GM23248 (cell line): Measurements from ENCODE around the gene SYT1. TPM values are rescaled to one million over a fixed set of nuclear protein-coding genes. Genes with fewer than 3 reads are reported as not detected.
A peak's percentile ranks its signal among the peaks of the same experiment; 100 is the strongest.

ENCODE experiments used
- DNase-seq: peaks from one replicate; pipeline ENCODE4 v3.0.0-alpha.2; 2015
- H2AFZ ChIP-seq: fragments of 200-600 bp; sonication (generic); 2 replicates; pipeline ENCODE4 v1.6.1; 2016; ENCODE audit warnings: antibody characterized with exemption
- H3F3A ChIP-seq: fragments of 200-600 bp; sonication (generic); 2 replicates; pipeline ENCODE4 v1.6.1; 2016; ENCODE audit warnings: mild to moderate bottlenecking, antibody characterized with exemption, mixed run types; ENCODE audit not compliant: insufficient read depth
- H3K27ac ChIP-seq: fragments of 200-600 bp; sonication (generic); 2 replicates; pipeline ENCODE4 v1.5.1; 2016; ENCODE audit warnings: mild to moderate bottlenecking
- H3K27me3 ChIP-seq: fragments of 200-600 bp; sonication (generic); replicated peaks from 2 replicates; pipeline ENCODE4 v1.6.1; 2016; ENCODE audit warnings: mild to moderate bottlenecking; ENCODE audit not compliant: insufficient read depth
- H3K36me3 ChIP-seq: fragments of 200-600 bp; sonication (generic); 2 replicates; pipeline ENCODE4 v1.6.1; 2016; ENCODE audit warnings: low read depth, mild to moderate bottlenecking
- H3K4me1 ChIP-seq: fragments of 200-600 bp; sonication (generic); 2 replicates; pipeline ENCODE4 v1.6.1; 2016; ENCODE audit warnings: mild to moderate bottlenecking; ENCODE audit not compliant: insufficient read depth
- H3K4me2 ChIP-seq: fragments of 200-600 bp; sonication (generic); one replicate; pipeline ENCODE4 v1.6.1; 2016; ENCODE audit warnings: mild to moderate bottlenecking; ENCODE audit not compliant: unreplicated experiment
- H3K4me3 ChIP-seq: fragments of 200-600 bp; sonication (generic); 2 replicates; pipeline ENCODE4 v1.5.1; 2016; ENCODE audit warnings: mild to moderate bottlenecking
- H3K79me2 ChIP-seq: fragments of 200-600 bp; sonication (generic); 2 replicates; pipeline ENCODE4 v1.6.1; 2016; ENCODE audit warnings: mild to moderate bottlenecking; ENCODE audit not compliant: insufficient read depth
- H3K9ac ChIP-seq: fragments of 200-600 bp; sonication (generic); 2 replicates; pipeline ENCODE4 v1.6.1; 2016; ENCODE audit warnings: mild to moderate bottlenecking
- H3K9me2 ChIP-seq: fragments of 200-600 bp; sonication (generic); 2 replicates; pipeline ENCODE4 v1.6.1; 2016; ENCODE audit warnings: mixed run types, mild to moderate bottlenecking, moderate library complexity; ENCODE audit not compliant: insufficient read depth
- H3K9me3 ChIP-seq: fragments of 200-600 bp; sonication (generic); one replicate; pipeline ENCODE4 v1.6.1; 2017; ENCODE audit warnings: low read depth
- H4K20me1 ChIP-seq: fragments of 200-600 bp; sonication (generic); 2 replicates; pipeline ENCODE4 v1.6.0; 2016; ENCODE audit not compliant: insufficient read depth
- EZH2 ChIP-seq: fragments of 200-600 bp; sonication (generic); IDR thresholded peaks from 2 replicates; pipeline ENCODE4 v1.6.1; 2018; ENCODE audit warnings: antibody characterized with exemption, mild to moderate bottlenecking; ENCODE audit not compliant: insufficient read depth, poor library complexity, severe bottlenecking
- EZH2phosphoT487 ChIP-seq: fragments of 200-600 bp; sonication (generic); IDR thresholded peaks from 2 replicates; pipeline ENCODE4 v1.6.1; 2018; ENCODE audit warnings: antibody characterized with exemption, moderate library complexity, mild to moderate bottlenecking, low read depth; ENCODE audit not compliant: insufficient read depth
- WGBS, 2 experiments: methylation state at CpG; one replicate each; pipeline ENCODE4 v1.1.6; 2015 to 2017; ENCODE audit warnings: low lambda C conversion rate in 2 of 2, low coverage in 1 of 2; ENCODE audit errors: missing lambda C conversion rate in 2 of 2; 5-methylcytosine and 5-hydroxymethylcytosine counted together
- in situ Hi-C: fragments of 300-500 bp; cut with MboI; formaldehyde crosslinking; loops from 2 replicates; pipeline ENCODE4 v1.15.0; 2020
- polyA plus RNA-seq: library from polyadenylated mRNA; unstranded; fragments of >200 nt; fragmentation: Nextera tagmentation; extraction: Ambion mirVana; gene quantifications from 2 replicates; pipeline ENCODE4 v1.2.1, GENCODE V29; 2016
- total RNA-seq: library from RNA; depleted of rRNA; stranded (reverse); fragments of >200 nt; shearing (Covaris generic); gene quantifications from 2 replicates; pipeline ENCODE4 v1.2.3, GENCODE V29; 2014

The SYT1 gene
- total and polyA plus RNA-seq, 2 experiments from 2014 or later = 1.7 to 2.4 TPM

DNA sequence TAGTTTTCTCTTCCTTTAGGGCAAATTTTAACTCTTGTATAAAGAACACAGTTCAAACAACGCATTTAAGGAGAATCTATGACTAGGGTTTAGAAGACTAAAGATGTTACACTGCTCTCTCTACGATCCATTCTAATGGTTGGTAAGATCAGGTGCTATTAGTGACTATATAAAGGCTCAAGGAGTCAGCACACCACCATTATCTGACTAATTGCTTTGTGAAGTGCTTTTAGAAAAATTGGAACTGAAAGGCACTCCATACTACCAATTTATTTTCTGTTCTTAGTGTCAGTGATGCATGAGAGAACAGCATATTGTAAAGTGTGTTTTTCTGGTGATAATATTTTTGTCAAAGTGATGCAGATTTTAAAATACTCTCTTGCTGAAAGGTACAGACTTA lies 136.8 kb downstream of the SYT1 start:
- H3F3A ChIP-seq = no peaks in the 10 kb centered on the region
- no peak for DNase-seq
- in situ Hi-C loops = no loop called here
- H3K9me2 ChIP-seq = no peaks in the 10 kb centered on the region
- no peaks in the 10 kb centered on the region for H3K4me1 ChIP-seq
- H3K27me3 ChIP-seq = no peaks in the 10 kb centered on the region
- no peak overlapping the region for H2AFZ ChIP-seq
- no peak for TF ChIP-seq EZH2
- TF ChIP-seq EZH2phosphoT487 = no peak
- H3K4me3 ChIP-seq = no peak overlapping the region
- no peaks in the 10 kb centered on the region for H3K79me2 ChIP-seq
- 92 to 95% methylated on average over 2 of the region's 2 CpGs for WGBS, 2 experiments
- no peak overlapping the region for H3K27ac ChIP-seq
- H4K20me1 ChIP-seq = no peaks in the 10 kb centered on the region
- no peaks in the 10 kb centered on the region for H3K9me3 ChIP-seq
- H3K9ac ChIP-seq = no peak overlapping the region
- H3K4me2 ChIP-seq = no peak overlapping the region
- H3K36me3 ChIP-seq = no peaks in the 10 kb centered on the region

DNA sequence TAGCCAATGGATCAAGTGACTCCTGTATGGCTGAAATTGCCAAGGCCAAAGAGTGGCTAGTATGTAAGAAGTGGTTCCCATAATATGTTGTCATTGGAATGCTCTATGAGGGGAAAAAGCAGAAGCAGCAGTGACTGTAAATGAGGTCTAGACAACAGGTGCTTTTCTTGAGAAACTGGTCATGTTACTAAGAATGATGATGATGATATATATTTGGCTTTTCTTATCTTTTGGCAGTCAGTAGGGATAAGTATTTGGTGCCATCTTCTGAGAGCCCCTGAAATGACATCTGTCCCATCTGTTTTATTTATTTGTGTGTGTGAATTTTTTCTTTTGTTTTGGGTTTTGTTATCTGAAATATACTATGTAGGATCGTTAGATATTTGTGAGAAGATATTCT lies 141.7 kb downstream of the SYT1 start:
- Histone ChIP-seq H3F3A (no peaks in the 10 kb centered on the region), H3K4me2 (no peak overlapping the region), H3K36me3 (no peaks in the 10 kb centered on the region), H3K4me3 (no peak overlapping the region), H4K20me1 (no peaks in the 10 kb centered on the region), H3K9ac (no peak overlapping the region), H3K27me3 (no peaks in the 10 kb centered on the region), H3K9me3 (no peaks in the 10 kb centered on the region), H2AFZ (no peak overlapping the region), H3K9me2 (no peaks in the 10 kb centered on the region), H3K79me2 (no peaks in the 10 kb centered on the region), H3K4me1 (no peaks in the 10 kb centered on the region), H3K27ac (no peak overlapping the region)
- TF ChIP-seq EZH2 = no peak
- TF ChIP-seq EZH2phosphoT487 = no peak
- in situ Hi-C loops = no loop called here
- peak; percentile 23 for DNase-seq
- WGBS, 2 experiments = 78 to 85% methylated on average over 1 of the region's 1 CpG

DNA sequence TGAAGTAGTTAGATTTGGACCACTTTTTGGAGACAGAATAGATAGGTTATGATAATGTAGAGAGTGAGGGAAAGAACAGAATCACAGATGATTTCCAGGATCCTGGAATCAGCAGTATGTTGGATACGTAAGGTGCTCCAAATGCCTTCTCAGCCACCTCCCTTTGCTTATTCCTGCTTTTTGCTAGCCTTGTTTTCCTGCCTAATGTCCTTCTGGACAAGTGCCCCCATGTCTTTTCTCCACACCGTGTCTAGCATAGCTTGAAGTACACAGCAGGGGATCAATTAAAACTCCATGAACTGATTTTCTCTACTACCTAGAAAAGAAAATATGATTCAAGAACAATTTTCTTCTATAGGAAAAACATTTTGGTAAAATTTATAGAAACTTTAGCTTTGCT lies 144.0 kb downstream of the SYT1 start:
- no peaks in the 10 kb centered on the region for H4K20me1 ChIP-seq
- in situ Hi-C loops = no loop called here
- no peaks in the 10 kb centered on the region for H3K4me1 ChIP-seq
- H3F3A ChIP-seq = no peaks in the 10 kb centered on the region
- H2AFZ ChIP-seq = no peak overlapping the region
- DNase-seq = no peak
- H3K9me3 ChIP-seq = no peaks in the 10 kb centered on the region
- H3K4me3 ChIP-seq = no peak overlapping the region
- H3K27me3 ChIP-seq = no peaks in the 10 kb centered on the region
- no peak overlapping the region for H3K27ac ChIP-seq
- no peak overlapping the region for H3K9ac ChIP-seq
- H3K36me3 ChIP-seq = no peaks in the 10 kb centered on the region
- H3K9me2 ChIP-seq = no peaks in the 10 kb centered on the region
- TF ChIP-seq EZH2 = no peak
- H3K4me2 ChIP-seq = no peak overlapping the region
- H3K79me2 ChIP-seq = no peaks in the 10 kb centered on the region
- 82 to 94% methylated on average over 2 of the region's 2 CpGs for WGBS, 2 experiments

DNA sequence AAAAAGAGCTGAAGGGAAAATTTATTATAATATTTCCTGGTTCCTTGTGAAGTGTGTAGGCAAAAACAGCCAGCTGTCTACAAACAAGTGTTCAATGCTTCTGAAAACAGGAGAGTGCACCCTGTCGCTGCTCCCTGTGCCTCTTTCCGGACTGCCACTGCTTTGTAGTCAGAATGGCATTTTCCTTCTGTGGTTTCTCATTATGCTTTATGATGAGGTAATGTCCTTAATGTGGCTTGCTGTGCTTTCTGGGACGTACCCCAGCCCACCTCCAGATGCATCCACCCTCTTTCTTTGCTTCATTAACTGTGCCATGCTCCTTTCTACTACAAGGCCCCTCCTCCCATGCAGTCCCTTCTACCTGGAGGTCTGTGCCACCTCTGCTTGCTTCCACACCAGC lies 148.1 kb downstream of the SYT1 start:
- Histone ChIP-seq H3F3A (no peaks in the 10 kb centered on the region), H3K9me3 (no peaks in the 10 kb centered on the region), H4K20me1 (no peaks in the 10 kb centered on the region), H3K27ac (no peak overlapping the region), H3K27me3 (no peaks in the 10 kb centered on the region), H3K9ac (no peak overlapping the region), H3K36me3 (no peaks in the 10 kb centered on the region), H3K79me2 (no peaks in the 10 kb centered on the region), H3K9me2 (no peaks in the 10 kb centered on the region), H3K4me2 (no peak overlapping the region), H3K4me1 (no peaks in the 10 kb centered on the region), H3K4me3 (no peak overlapping the region), H2AFZ (no peak overlapping the region)
- in situ Hi-C loops = no loop called here
- TF ChIP-seq EZH2 = no peak
- TF ChIP-seq EZH2phosphoT487 = no peak
- no peak for DNase-seq
- WGBS, 2 experiments = 68 to 71% methylated on average over 3 of the region's 3 CpGs

GRCh38 chr12:79016181-79016580 lies 151.6 kb downstream of the SYT1 start:
- H3K27me3 ChIP-seq = no peaks in the 10 kb centered on the region
- H4K20me1 ChIP-seq = no peaks in the 10 kb centered on the region
- H3K79me2 ChIP-seq = no peaks in the 10 kb centered on the region
- H3K9me3 ChIP-seq = no peaks in the 10 kb centered on the region
- H3K9me2 ChIP-seq = no peaks in the 10 kb centered on the region
- in situ Hi-C loops = no loop called here
- no peak overlapping the region for H3K4me2 ChIP-seq
- H3K27ac ChIP-seq = no peak overlapping the region
- no peak for TF ChIP-seq EZH2
- no peak for TF ChIP-seq EZH2phosphoT487
- H3F3A ChIP-seq = no peaks in the 10 kb centered on the region
- DNase-seq = no peak
- H2AFZ ChIP-seq = no peak overlapping the region
- H3K4me3 ChIP-seq = no peak overlapping the region
- H3K4me1 ChIP-seq = no peaks in the 10 kb centered on the region
- H3K36me3 ChIP-seq = no peaks in the 10 kb centered on the region
- 88 to 96% methylated on average over 2 of the region's 2 CpGs for WGBS, 2 experiments
- H3K9ac ChIP-seq = no peak overlapping the region
